ENCODE measurements around the gene IL5.

DNA sequence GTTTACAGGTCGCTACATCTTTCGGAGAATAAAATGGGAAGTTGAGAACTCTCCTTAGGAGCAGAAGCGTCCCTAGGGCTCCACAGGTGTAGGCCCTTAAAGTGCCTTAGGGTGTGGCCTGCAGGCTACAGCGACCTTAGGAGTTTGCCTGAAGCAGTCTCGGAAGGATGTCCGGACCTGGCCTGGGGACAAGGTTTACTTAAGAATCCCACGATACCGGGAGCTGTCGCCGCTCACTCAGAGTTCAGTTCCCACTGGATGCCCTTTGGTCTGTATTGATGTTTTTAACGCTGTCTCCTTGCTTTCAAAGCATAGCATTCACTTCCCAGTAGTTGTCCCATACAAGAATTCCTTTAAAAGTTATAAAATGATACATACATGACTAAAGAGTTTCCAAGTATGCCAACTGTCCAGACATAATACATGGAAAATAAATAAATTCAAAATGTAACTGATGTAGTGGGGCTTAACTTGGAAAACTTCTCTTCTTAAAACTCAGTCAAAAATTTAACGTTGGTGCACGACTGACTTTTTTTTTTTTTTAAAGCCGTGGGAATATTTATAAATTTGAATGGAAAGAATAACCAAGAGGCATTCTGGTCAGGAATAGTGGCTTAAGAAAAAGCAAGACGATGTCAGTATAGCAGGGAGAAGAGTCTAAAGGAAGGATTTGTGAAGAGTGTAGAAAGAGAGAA is 14.3 kb upstream of the IL5 start:
- TF ChIP-seq, protein P1, sequence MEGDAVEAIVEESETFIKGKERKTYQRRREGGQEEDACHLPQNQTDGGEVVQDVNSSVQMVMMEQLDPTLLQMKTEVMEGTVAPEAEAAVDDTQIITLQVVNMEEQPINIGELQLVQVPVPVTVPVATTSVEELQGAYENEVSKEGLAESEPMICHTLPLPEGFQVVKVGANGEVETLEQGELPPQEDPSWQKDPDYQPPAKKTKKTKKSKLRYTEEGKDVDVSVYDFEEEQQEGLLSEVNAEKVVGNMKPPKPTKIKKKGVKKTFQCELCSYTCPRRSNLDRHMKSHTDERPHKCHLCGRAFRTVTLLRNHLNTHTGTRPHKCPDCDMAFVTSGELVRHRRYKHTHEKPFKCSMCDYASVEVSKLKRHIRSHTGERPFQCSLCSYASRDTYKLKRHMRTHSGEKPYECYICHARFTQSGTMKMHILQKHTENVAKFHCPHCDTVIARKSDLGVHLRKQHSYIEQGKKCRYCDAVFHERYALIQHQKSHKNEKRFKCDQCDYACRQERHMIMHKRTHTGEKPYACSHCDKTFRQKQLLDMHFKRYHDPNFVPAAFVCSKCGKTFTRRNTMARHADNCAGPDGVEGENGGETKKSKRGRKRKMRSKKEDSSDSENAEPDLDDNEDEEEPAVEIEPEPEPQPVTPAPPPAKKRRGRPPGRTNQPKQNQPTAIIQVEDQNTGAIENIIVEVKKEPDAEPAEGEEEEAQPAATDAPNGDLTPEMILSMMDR (conservative IDR thresholded peaks at IDR 0.05; ENCODE audit: low read depth, low read length) = no peak
- TF ChIP-seq POLR2A (IDR thresholded peaks at IDR 0.05; ENCODE audit: low read depth, low read length) = no peak
- TF ChIP-seq BHLHE40 (IDR thresholded peaks at IDR 0.05; ENCODE audit: low read depth, low read length) = no peak
- TF ChIP-seq MAZ (IDR thresholded peaks at IDR 0.05; ENCODE audit: borderline replicate concordance, low read depth, low read length) = no peak
- TF ChIP-seq, protein P2, sequence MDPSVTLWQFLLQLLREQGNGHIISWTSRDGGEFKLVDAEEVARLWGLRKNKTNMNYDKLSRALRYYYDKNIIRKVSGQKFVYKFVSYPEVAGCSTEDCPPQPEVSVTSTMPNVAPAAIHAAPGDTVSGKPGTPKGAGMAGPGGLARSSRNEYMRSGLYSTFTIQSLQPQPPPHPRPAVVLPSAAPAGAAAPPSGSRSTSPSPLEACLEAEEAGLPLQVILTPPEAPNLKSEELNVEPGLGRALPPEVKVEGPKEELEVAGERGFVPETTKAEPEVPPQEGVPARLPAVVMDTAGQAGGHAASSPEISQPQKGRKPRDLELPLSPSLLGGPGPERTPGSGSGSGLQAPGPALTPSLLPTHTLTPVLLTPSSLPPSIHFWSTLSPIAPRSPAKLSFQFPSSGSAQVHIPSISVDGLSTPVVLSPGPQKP (IDR thresholded peaks at IDR 0.05; ENCODE audit: borderline replicate concordance, low read depth, low read length) = no peak

Measured in IMR-90 (cell line).